GM18502 (cell line): ENCODE measurements around the gene PARVA.

Experiments used
- ATAC-seq: cut with Tn5 transposase; IDR thresholded peaks from one replicate; pipeline ENCODE4 v1.9.1; 2021; ENCODE audit warnings: mild to moderate bottlenecking; ENCODE audit not compliant: unreplicated experiment, poor library complexity

PARVA gene

DNA sequence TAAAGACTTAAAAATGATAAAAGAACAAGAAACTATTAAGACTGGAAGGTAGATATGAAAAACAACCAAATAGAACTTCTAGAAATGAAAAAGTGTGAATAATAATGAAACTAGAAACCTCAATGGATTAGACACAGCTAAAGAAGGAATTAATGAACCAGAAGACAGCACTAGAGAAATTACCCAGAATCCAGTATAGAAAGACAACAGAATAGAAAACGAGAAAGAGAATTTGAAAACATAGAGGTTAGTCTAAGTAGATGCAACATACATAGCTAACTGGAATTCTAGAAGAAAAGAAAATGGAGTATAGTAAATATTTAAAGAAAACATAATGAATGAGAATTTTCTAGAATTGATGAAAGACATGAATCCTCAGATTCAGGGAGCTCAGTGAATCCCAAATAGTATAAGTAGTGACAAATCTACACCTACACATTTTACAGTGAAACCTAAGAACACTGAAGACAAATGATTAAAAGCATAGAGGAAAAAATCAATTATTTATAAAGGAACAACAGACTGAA, 111.9 kb downstream of the PARVA start:
- no peak for ATAC-seq

DNA sequence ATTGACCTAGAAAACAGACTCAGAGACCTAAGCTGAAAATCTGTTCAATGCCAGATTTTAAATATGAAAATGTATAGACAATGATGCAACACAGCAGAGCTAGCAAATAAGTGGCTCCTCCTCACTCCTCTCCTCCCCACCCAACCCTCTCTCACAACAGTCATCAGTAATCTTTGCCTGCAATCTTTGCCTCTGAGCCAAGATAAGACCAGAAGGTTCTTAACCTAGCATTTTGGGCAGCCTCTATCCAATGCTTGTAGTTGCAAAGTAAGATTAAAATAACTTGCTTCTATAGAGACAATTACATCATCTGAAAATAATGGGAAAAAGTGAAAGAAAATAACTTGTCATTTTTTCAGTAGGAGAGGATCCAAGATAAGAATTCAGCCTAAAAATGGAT, 117.3 kb downstream of the PARVA start:
- ATAC-seq: no peak

DNA sequence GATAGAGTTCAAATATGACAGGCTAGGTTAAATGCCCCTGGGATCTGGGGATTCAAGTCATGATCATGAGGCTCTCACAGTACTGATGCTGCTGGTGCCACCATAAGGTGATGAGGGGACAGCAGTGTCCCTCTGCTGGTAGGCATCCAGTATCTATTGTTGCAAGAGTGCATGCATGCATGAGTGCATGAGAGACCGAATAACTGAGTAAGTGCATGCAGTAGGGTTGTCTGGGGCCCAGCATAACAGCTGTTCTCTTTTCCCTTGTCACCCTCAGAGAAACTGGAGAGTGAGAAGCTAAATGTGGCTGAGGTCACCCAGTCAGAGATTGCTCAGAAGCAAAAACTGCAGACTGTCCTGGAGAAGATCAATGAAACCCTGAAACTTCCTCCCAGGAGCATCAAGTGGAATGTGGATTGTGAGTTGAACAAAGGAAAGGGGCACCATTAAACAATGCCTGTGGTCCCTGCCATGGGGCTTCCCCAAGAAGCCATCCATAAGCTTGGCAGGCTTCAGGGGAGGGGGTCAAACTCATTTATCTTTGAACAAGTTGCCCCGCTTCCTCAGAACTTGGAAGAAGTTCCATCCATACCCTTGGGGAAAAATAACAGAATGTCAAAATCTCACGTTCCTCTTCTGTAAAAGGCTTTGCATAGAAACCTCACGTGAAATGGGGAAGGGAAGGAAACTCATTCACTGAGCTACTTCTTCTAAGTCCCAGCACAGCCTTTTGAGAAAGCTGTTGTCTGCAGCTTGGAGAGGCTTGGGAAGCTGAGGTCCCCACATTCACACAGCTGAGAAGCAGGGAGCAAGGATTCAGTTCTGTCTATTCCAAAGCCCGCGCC, 119.0 kb downstream of the PARVA start:
- ATAC-seq: no peak

DNA sequence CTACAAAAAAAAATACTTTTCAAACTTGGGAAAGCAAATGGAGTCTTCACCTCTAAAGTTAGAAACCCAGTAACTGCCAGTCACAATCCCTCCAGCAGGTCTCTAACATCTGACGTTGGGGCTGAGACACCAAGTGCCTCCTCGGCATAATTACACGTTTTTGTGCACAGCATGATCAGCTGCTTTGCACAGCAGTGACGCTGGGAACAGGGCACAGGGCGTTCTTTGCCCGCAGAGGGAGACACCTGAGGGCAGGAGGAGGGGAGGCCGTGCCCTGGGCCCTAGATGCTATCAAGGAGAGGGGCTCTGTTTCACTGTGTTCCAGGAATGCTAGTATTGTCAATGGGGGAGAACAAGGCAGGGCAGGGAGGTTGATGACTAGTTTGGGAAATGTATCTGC, 120.1 kb downstream of the PARVA start:
- no peak for ATAC-seq

DNA sequence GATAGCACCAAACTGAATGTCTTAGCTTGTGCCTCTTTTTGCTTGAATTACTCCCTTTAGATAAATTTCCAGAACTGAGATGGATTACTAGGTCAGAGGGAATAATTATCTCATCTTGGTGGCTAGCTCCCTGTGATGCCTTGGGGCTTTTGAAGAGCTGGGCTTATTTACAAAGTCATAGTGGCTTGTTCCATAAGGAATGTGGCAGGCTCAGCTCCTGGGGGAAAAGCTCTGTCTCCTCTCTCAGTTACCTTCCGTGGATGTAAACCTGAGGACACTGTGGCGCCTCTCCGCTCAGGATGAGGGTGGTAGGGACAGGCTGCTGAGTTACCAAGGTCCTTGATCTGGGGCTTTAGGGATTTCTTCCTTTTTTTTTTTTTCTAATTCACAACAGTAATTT, 121.7 kb downstream of the PARVA start:
- no peak for ATAC-seq

DNA sequence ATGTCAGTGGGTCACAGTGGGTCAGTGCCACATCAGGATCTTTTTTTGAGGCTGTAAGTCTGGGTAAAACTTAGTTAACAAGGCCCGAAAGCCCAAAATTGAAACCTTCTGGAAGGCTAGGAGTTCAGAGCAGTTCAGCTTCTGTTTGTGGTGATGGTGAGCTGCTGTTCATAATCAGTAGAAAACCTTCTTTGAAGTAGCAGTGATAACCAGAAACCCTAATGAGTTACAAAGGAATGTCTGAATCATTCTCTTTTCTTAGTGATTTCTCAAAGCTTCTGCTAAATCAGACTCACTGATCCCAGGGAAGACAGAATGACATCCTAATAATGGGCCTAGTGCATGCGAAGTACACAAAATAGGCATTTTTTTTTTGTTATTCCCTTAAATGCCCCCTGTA, 124.7 kb downstream of the PARVA start:
- no peak for ATAC-seq

DNA sequence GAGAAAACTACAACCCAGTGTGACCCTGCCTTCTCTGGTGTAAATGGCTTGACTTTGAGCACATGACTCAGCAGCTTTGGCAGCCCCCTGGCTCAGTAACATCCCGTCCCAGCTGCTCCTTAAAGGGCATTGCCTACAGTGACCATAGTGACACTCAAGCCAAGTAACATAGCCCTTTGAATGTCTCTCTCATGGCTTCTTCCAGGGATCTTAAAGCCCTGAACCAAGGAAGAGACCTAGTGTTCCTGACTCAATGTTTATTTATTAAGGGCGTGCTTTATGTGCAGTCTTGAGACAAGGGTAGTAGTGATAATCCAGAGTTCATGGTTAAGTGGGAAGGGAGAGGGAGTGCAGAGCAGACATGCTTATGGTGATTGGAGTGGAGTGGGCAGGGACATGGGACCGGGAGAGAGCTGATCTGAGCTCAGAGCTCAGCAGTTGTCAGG, 125.7 kb downstream of the PARVA start:
- ATAC-seq: no peak

DNA sequence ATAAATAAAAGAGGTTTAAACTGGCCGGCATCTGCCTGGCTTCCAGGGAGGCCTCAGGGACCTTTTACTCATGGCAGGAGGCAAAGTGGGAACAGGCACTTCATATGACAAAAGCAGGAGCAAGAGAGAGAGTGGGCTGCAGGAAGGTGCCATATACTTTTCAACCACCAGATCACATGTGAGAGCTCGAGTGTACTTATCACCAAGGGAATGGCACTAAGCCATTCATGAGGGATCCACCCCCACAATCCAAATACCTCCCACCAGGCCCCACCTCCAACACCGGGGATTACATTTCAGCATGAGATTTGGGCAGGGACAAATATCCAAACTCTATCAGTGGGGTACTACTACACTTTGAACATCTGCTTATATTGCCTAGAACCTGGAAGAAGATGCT, 126.5 kb downstream of the PARVA start:
- ATAC-seq: no peak

DNA sequence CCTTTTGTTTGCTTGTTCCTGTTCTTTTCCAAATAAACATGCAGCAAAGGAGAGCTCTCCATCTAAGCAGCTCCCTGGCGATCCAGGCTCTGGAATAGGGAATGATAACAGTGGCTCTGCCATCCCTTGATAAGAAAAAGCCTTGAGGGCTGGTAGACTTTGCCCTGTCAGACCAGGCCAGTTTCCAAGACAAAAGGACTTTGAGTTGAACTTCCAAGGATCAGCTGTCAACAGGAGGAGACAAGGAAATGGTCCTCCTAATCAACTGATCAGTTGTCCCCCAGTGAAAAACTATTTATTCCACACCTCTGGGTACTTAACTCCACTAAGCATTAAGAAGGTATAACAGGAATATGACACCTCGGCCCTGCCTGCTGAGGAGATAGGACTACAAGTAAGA, 127.8 kb downstream of the PARVA start:
- ATAC-seq: no peak

DNA sequence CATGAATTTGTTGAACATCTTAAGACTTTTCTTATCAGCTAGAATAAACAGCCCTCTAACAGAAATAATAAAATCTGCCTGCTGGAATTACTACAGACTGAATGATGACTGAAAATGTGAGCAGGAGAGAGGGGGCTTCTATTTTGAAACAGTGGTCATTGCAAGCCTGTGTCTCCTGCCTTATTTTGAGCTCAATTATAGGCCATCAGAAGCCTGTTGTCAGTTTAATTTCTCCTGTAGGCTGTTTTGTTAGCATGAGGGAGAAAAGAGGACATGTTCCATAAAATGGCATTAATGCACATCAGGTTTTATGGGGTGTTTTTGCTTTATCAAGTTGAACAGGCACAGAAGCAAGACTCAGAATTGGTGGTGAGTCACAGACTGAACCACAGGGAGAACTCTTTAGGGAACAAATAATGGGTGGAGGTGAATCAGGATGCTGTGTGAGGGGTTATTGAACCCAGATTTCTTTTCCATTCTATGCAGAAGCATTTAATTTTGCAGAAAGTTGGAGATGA, 129.1 kb downstream of the PARVA start:
- no peak for ATAC-seq

DNA sequence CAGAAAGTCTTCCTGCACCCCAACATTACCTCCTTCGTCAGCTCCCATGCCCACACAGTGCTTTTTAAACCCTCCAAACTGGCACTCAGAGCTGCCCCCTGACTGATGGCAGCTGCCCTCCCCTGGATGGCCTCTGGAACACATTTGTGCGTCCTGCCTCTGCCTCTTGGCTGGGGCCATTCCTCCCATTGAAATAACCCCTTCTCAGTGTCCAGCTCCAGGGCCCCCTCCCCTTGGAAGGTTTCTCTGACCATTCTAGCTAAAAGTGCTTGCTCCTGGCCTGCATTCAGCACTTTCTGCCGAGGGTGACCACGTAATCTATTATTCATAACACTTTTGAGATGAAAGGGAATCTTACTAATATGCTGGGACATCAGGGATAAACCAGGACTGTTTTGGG, 130.0 kb downstream of the PARVA start:
- no peak for ATAC-seq

DNA sequence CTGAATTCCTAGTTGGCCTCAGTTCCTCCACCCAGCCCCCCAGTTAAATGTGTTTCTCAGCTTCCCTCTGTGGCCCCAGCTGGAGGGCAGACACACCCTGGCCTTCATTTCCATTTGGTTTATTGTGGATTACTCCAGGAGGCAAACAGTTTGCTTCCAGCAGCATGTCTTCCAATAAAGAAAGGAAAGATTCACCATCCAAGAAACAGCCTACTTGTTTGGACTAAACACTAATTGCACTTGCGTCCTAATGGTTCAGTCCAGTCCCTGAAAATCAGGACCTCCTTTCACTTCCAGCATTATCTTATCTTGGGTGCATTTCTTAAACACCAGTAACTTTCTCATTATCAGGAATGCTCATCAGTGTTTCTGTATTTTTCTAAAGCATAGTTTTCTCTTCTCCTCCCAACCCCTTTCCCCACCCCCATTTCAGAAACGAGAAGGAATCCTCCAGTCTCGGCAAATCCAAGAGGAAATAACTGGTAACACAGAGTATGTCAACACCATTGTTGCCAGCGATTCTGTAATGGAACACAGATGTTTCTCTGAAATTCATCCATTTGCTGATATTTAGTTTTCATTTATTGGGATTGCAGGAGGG, 130.9 kb downstream of the PARVA start:
- no peak for ATAC-seq

DNA sequence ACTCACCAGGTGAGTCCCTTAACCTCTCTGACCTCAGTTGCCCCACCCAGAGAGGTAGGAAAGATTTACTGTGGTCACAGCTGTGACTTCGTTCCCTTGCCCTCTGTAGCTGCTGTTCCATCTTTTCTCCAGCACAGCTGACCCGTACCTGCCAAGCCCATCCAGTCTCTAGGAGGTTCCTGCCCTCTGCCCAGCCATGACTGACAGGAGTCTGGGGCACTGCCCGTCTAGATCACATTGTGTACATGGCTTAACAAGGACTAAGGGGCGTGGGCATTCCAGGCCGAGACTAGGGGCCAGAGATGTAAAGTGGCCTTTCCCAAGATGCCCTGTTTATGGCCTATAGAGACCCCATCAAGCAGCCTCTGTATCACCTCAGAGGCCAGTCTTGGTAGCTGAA, 132.0 kb downstream of the PARVA start:
- ATAC-seq: no peak

DNA sequence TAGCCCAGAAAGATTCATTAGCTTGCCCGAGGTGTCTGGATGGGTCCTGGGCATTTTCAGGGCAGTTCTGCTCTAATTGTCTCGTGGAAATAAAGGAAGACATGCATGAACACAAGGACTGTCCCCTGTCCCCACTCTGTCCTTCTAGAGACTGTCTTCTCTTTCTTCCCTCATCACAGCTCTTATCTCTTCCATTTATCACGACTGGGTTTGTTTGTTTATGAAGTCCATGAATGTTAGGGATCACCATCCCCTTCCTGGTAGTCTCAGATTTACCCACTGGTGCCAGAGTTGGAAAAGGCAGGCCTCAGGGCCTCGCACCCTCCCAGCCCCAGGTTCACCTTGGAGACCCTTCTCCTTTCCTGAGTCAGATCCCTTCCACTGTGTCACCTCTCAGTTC, 134.8 kb downstream of the PARVA start:
- ATAC-seq: no peak

DNA sequence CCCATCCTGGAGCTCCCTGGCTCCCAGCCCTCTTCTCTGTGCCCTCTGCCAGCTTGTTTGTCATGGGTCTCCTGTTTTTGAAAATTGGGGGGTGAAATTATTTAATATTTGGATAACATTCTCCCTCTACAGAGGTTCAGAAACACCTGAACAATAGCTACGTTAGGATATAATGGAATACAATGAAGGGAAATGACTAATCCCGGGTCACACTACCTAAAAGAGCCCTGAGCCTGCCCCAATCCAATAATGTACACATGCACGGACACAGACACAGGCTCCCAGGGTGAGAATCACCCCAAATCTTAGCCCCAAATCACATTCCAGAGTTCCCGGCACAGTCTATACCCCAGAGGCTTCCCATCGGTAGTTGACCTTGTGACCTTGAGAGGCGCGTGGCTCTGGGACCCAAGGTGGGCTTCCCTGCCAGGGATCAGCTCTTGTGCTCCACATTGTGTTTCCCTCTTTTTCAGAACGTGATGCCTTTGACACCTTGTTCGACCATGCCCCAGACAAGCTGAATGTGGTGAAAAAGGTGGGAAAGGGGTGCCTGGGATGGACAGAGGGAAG, 135.5 kb downstream of the PARVA start:
- ATAC-seq: no peak

DNA sequence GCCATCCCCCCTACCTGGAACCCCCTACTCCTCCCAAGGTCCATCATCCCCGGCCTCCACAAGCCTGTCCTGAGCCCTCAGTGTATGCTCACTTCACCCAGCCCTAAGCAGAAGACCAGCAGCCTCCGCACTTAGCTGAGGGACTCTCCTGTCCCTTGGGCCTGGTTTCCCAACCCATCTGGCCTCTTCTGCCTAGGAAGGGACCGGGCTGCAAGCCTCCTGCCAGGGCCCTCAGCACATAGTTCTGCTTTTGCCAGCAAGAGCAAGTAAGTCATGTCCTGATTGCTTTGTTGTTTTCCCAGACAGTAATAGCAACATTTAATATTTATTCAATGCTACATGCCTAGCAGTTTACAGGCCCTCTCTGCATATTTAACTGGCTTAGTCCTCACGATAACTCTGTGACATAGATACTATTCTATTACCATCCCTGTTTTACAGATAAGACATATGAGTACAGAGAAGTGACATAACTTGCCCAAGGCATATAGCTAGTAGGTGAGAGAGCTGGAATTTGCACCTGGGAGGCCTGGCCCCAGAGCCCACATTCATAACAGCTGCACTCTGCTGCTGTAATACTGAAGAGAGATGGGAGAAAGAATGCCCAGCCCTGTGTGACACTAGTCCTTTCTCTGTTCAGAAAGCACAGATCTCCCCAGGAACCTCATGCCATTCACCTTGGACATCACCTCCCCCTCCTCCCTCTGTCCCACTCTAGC, 139.2 kb downstream of the PARVA start:
- ATAC-seq: no peak

DNA sequence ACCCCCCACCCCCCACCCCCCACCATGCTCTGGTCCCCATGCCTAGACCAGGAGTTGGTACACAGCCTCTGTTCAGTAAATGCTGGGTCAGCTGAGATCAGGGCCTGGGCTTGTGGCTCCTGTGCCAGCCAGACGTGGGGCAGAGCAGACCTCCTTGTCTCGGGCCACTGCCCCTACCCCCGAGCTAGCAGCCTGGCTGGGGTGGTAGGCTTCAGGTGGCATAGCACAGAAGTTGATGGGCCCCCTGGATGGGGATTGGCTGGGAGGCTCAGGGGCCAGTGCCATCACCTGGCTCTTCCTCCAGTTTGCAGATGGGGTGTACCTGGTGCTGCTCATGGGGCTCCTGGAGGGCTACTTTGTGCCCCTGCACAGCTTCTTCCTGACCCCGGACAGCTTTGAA, 139.9 kb downstream of the PARVA start:
- no peak for ATAC-seq

DNA sequence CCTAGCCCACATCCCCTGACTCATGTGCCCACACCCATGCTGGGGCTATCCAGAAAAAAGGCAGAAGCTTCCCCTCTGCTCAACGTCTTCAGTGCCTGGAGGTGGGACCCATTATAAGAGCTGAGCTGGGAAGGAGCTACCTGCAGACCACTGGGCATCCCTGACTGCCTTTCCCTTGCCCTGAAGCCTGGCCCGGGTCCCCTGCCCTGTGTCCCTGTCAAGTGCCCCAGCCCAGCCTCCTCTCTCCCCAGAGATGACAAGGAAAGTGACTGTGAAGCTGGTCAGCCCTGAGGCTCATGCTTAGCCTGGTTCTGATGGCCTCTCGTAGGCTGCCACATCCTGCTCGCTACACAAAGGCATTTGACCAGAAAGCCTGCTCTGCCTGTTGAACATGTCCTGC, 140.4 kb downstream of the PARVA start:
- no peak for ATAC-seq

DNA sequence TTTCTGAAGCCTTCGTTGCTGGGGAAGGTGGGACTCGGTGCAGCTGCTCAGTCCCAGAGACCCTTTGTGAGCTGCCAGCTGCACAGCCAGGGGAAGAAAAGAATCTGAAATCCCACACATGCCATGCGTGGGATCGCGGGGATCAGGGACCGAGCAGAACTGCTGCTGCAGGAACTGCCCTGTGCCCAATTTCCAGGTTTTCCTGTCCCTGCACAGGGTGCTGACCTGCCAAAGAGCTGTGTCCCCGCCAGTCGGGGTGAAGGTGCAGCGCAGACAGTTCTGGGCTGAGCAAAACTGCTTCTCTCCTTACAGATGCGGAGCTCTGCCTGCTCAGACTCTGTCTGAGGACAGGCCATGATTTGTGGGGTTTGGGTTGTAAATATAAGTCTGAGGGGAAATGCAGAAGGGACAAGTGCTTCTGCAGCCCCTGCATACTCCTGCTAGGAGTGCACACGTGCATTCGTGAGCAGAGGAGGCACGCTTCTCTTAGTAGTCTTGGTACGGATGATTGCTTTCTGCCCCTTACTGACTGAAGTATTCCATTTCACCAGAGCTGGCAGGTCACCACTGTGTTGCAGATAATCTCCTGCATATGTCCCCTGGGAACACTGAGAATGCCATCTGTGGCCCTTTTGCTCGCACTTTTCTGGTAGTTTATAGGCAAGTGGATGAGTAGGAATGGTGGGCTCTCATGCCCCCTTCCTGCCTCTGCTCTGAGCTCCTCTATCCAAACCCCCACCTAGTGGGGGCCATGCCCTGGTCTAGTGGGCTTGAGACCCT, 141.4 kb downstream of the PARVA start:
- ATAC-seq: no peak

DNA sequence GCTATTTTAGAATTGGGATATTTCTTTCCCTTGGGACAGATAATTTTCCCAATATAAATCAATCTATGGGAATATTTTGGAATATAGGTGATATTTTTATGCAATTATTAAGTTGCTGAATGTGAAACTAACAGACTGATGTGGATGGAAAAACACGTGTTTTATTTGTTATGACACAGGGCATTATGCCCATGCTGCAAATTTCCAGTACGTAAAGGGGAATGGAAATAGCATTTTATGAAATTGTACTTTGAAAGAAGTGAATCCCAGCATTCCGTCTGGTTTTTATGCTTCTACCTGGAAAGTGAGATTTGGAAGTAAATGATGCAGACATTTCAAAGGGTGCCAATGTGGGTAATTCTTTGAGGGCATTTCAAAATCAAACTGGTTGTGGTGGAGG, 142.7 kb downstream of the PARVA start:
- no peak for ATAC-seq
